ENCODE measurements around the gene CDC20B.
"Not testable (repeated sequence)": the region's sequence is repeated elsewhere in the genome, so short reads cannot be mapped to it uniquely, and the experiment has no call there.

The CDC20B gene

DNA sequence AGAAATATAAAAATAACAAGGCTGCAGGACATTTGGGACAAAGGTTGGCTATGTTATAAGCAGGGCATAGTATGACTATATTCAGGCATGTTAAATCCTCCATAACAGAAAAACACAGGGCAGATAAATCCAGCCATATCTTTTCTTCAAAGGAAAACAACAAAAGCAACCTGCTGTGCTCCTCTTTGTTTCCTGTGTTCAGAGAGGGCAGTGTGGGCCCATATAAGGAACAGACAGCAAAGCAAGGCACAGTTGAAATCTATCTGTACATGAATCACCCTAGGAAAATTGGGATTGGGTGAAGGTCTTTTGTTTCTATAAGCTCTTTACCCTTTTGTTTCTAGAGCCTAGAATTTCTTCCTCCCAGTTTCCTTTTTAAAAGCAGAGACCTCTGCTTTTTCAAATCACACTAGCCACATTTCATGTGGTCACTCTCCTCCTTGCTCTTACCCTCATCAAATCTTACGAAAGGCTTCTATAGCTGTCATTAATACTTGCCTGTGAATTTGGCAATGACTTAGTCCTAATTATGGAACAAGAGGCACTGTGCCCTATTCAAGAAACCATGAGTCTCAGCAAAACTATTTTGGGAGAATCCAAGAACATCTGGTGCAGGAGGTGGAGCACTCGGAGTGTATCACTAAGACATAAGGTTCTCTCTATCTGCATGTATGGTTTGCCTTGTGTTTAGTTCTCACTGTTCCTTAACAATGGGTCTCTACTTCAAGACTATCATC lies 68.8 kb downstream of the CDC20B start:
- no peak for DNase-seq (ENCODE audit: low spot score)

DNA sequence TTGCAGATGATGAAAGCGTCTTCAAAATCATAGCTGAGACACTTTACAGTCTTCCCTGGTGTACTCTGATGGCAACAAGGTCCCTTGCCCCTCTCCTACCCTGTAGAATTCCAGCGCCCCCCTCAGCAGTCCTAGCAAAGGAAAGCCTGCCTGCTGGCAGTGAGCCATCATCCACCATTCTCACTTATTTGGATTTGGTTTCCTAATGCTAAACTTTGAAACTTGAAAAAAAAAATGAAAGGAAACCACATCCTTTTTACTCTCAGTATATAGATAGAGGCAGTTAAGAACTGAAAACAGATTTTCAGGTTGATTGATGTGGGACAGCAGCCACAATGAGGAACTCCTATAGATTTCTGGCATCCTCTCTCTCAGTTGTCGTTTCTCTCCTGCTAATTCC lies 70.6 kb downstream of the CDC20B start, which contains the start of gene GZMA:
Gene GZMA, plus strand, starts transcription at position 299 of the 400 bp plus-strand sequence. Its CDS starts 37 bp downstream, at position 336.
- no peak for DNase-seq (ENCODE audit: low spot score)

DNA sequence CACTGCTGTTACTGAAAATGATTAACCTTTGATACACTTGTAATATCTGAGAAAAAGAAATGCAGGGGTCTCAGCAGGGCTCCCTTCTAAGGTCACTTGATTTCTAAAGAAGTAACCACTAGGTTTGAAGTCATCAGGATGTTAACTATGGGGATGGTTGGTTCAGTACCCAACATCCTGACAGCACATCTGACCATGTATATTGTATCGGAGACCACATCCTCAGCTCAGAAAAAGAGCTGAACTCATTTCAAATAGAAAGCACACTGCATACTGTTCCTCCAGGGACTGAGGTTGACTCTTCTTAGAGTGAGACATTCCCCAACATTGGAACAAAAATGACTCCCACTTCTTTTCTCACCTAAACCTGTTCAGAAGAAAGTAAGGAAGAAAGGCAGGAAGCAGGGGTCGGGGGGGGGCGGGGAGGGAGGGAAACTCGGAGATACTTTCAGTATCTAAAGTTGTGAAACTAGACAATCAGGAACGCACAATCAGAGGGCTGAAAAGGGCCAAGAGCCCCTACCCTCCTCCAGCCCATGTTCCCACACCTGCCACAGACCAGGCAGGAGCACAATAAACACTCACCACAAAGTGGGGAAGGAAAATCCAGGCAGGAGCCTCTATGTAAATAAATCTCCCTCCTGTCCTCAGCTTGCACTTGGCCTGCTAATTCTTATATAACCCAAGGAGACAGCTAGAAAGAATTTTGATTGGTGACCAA lies 71.3 kb downstream of the CDC20B start:
- DNase-seq (ENCODE audit: low spot score) = no peak

DNA sequence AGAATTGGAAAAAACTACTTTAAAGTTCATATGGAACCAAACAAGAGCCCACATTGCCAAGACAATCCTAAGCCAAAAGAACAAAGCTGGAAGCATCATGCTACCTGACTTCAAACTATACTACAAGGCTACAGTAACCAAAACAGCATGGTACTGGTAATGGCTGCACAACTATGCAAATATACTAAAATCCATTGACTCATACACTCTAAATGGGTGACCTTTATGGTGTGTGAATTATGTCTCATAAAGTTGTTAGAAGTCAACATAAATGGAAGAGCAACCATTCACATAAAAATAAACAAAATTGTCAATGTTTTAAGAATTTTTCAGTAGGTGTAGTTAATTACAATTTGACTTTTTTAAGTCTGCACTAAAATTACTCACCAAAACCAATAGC lies 71.8 kb downstream of the CDC20B start:
- DNase-seq (ENCODE audit: low spot score) = not testable (repeated sequence)

DNA sequence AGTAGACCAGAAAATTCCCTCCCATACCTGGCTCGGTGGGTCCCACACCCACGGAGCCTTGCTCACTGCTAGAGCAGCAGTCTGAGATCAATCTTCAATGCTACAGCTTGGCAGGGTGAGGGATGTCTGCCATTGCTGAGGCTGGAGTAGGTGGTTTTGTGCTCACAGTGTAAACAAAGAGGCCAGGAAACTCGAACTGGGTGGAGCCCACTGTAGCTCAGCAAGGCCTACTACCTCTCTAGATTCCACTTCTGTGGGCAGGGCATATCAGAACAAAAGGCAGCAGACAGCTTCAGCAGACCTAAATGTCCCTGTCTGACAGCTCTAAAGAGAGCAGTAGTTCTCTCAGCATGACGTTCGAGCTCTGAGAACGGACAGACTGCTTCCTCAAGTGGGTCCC lies 76.1 kb downstream of the CDC20B start:
- no peak for DNase-seq (ENCODE audit: low spot score)

DNA sequence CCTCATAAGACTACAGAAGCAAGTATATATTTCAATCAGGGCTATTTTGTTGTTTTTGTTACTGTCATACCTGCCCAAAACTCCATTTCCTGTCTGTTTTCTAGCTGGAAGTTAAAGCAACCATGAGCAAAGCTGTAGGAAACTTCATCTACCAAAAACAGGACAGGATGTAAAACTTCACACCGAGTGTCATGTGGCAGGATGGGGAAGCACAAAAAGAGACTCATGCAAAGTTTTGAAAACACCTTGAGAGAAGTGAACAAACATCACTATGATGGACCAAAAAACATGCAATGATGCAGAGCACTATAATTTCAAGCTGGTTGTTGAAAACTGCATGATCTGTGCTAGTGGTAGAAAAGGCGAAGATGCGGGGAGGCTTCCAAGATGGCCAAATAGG lies 76.8 kb downstream of the CDC20B start:
- no peak for DNase-seq (ENCODE audit: low spot score)

DNA sequence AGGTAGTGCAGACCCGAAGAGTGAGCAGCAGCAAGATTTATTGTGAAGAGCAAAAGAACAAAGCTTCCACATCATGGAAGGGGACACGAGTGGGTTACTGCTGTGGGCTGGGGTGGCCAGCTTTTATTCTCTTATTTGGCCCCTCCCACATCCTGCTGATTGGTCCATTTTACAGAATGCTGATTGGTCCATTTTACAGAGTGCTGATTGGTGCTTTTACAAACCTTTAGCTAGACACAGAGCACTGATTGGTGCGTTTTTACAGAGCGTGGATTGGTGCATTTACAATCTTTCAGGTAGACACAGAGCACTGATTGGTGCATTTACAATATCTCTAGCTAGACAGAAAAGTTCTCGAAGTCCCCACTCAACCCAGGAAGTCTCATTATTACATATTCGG lies 82.0 kb downstream of the CDC20B start:
- not testable (repeated sequence) for DNase-seq (ENCODE audit: low spot score)

DNA sequence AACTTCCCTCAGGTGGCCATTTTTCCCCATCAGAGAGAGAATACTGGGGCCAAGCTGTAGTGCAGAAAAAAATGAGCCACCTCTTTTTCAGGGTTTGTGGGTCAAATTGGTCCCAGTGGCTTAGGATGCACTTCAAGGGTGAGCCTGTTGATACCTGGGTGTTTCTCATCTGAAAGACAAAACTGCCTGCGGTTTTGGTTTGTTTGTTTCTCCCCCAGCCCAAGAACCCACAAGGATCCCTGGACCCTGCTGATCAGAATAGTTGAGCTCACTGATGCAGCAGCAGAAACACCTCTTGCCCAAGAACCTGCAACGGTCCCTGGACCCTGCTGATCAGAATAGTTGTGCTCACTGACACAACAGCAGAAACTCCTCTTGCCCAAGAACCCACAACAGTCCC lies 83.7 kb downstream of the CDC20B start:
- DNase-seq (ENCODE audit: low spot score) = not testable (repeated sequence)

DNA sequence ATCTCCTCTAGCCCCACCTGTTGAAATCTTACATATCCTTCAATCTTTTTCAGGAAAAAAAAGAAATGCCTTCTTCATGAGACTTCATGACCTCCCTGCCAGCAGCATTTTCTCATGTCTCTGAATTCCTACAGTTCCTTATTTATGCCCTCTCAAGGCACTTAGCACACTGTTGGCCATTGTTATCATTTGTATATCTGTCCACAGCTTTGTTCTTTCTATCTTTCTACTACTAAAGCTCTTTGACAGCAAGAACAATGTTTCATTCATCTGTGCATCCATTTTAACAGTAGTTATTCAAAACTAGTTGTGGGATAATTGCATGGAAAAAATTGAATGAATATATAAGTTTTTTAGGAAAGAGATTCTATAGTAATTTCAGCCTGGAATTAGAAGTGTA lies 91.4 kb downstream of the CDC20B start:
- DNase-seq (ENCODE audit: low spot score) = no peak

DNA sequence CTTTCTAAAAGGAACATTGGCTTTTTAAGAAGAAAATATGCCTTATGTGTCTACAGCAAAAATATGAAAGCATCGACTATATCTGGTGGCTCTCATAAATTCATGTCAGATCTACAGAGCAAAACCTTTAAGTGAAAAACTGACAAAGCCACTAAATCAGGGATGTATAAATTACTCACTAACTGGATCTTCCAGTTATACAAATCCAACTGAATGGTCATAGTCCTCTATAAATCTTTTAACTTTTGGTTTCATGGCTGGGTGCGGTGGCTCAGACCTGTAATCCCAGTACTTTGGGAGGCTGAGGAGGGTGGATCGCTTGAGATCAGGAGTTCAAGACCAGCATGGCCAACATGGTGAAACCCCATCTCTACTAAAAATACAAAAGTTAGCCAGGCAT lies 99.8 kb downstream of the CDC20B start:
- no peak for DNase-seq (ENCODE audit: low spot score)

DNA sequence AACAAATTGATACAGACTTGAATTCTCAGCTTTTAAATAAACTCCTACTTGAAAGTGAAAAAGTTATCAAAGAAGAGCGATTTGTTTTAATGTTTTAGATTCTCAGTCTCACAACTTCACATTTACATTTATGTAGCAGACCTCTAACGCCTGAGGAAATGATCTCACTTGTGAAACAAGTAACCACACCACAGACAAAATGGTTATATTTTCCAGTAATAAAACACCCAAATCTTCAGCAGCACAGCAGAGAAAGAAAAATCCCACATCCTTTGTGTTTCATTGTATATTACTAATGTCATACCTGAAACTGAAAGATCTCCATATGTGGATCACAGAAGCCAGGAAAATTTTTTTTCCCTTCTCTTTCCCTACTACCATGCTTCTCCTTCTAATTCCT lies 100.3 kb downstream of the CDC20B start:
- DNase-seq (ENCODE audit: low spot score) = no peak

DNA sequence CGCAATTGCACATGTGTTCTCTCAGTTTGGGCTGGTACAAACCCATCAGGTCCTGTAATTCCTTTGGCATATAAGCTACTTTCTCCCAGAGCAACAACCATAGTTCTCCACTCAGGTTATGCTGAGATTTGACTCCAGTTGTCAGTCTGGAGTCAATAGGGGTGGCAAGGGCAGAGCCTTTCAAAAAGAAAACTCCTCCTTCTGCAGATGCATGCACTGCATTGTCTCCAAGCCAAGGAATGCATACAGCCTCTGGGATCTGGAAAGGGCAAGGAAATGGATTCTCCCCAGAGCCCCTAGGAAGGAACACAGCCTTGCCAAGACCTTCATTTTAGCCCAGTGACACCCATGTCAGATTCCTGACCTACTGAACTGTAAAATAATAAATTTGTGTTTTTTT lies 101.6 kb downstream of the CDC20B start:
- no peak for DNase-seq (ENCODE audit: low spot score)

DNA sequence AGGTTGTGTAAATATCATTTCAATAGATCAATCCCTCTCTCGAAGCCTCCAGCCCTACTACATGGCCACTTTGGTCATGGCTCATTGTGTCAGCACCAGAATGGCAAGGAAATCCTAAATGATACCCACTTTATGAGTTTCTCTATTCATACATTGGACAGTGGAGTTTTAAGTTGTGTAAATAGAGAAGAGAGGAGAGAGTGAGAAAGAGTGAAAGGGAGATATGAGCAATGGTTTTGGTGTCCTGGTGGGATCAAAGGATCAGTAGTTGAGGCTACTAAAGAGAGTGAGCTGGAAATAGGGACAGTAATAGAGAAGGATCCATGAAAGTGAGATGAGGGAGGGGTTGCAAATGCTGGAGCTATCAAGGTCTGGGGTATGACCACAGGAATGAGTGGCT lies 102.0 kb downstream of the CDC20B start:
- DNase-seq (ENCODE audit: low spot score) = no peak

DNA sequence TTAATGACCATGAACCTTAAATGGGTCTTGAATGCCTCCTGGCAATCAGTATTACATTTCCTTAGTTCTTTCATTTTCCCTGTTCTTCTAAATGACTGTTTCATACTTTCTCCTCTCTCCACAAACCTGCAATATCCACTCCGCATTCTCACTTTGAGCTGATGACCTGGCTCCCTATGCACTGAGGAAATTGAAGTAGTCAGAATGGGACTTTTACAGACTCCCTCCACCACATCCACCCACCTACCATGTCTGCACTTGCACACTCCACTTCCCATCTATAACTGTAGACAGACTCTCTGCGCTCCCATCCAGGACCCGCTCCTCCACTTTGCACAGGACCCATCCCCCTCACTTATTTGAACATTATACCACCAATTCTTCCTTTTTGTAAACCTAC lies 106.7 kb downstream of the CDC20B start:
- no peak for DNase-seq (ENCODE audit: low spot score)

DNA sequence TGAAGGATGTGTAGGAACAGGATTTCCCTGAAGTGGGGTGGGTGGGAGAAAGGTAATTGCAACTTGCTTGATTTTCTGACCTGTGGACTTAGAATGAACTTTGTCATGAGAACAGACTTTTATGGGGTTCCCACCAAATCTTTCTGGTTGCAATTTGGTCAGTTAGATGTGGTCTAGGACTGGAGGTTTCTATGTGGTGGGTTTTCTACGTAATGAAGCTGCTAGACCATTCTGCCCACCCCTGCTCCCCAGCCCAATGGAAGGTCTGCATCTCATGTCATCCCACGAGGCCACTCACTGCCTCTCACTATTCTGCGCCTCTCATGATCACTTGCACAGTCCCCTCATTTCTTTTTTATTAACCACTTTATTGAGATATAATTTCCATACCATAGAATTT lies 108.5 kb downstream of the CDC20B start:
- no peak for DNase-seq (ENCODE audit: low spot score)

DNA sequence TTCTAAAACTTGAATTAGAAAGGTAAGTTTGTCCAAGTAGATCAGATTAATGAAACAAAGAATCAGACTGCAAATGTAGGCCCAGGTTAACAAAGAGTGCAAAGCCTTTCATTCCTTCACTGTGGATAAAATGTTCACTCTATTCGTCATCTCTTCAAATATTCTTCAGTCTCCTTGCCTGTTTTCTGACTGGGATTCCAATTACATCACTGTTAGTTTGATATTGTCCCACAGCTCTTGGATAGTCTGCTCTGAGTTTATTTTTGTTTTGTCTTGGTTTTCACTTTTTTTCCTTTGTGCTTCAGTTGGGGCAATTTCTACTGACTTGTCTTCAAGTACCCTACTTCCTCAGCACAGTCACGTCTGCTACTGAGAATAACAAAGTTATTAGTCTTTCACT lies 109.1 kb downstream of the CDC20B start:
- DNase-seq (ENCODE audit: low spot score) = no peak

DNA sequence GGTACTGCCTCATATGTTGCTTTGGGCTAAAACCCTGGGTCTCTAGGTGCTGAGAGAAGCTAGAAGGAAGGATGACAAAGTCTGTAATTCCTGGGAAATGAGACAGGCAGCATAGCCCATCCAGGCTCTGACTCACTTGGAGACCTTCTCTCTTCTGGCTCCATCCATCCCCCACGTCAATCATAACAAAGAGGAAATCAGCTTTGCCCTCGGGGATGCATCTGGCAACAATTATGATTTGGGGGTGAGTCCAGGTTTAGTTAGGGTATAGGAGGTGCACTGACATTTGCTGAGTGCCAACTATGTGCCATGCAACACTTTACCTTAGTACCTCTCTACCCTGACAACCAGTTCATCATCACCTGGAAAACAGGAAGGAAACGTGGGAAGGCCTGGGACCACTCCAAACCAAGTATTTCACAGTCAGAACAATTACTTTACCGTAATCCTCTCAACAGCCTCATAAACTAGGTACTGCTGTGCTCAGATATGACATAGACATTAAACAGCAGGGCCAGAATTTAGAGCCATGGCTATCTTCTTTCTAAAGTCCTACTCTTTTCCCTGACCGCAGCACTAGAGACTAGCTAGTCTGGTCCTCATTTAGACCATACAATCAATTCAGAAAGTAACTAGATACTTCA lies 109.6 kb downstream of the CDC20B start:
- DNase-seq (ENCODE audit: low spot score) = peak; percentile 29
